HG03521 (cell line): Measurements from ENCODE around the gene MPDZ.

ENCODE experiments used
- ATAC-seq: cut with Tn5 transposase; IDR thresholded peaks from one replicate; pipeline ENCODE4 v1.9.1; 2021; ENCODE audit warnings: mild to moderate bottlenecking, moderate library complexity; ENCODE audit not compliant: unreplicated experiment

MPDZ gene

GRCh38 chr9:13186091-13186490 lies 93.4 kb downstream of the MPDZ start:
- ATAC-seq: no peak

- ATAC-seq: no peak
Measured at GRCh38 chr9:13181652-13182051, 97.8 kb downstream of the MPDZ start.

GRCh38 chr9:13179257-13179656 lies 100.2 kb downstream of the MPDZ start:
- ATAC-seq: no peak

- no peak for ATAC-seq
Measured at GRCh38 chr9:13175732-13176131, 103.8 kb downstream of the MPDZ start.

- ATAC-seq: no peak
Measured at GRCh38 chr9:13174906-13175639, 104.4 kb downstream of the MPDZ start.

- no peak for ATAC-seq
Measured at GRCh38 chr9:13173553-13173952, 105.9 kb downstream of the MPDZ start.

- ATAC-seq: no peak
Measured at GRCh38 chr9:13171261-13171660, 108.2 kb downstream of the MPDZ start.

- ATAC-seq: no peak
Measured at GRCh38 chr9:13166996-13167395, 112.5 kb downstream of the MPDZ start.

- no peak for ATAC-seq
Measured at GRCh38 chr9:13165956-13166355, 113.5 kb downstream of the MPDZ start.

- ATAC-seq: no peak
Measured at GRCh38 chr9:13165236-13165945, 114.1 kb downstream of the MPDZ start.

GRCh38 chr9:13163946-13164345 lies 115.5 kb downstream of the MPDZ start:
- no peak for ATAC-seq

GRCh38 chr9:13163287-13163686 lies 116.2 kb downstream of the MPDZ start:
- ATAC-seq: no peak

GRCh38 chr9:13160051-13160450 lies 119.4 kb downstream of the MPDZ start:
- ATAC-seq: no peak

GRCh38 chr9:13158986-13159385 lies 120.5 kb downstream of the MPDZ start:
- ATAC-seq: no peak

GRCh38 chr9:13151489-13151888 lies 128.0 kb downstream of the MPDZ start:
- ATAC-seq: no peak

- ATAC-seq: no peak
Measured at GRCh38 chr9:13149454-13149853, 130.0 kb downstream of the MPDZ start.

- no peak for ATAC-seq
Measured at GRCh38 chr9:13146840-13147239, 132.7 kb downstream of the MPDZ start.

- ATAC-seq: no peak
Measured at GRCh38 chr9:13145340-13145739, 134.2 kb downstream of the MPDZ start.

GRCh38 chr9:13144166-13144775 lies 135.2 kb downstream of the MPDZ start:
- ATAC-seq: no peak

GRCh38 chr9:13143281-13143680 lies 136.2 kb downstream of the MPDZ start:
- ATAC-seq: no peak

GRCh38 chr9:13142776-13143175 lies 136.7 kb downstream of the MPDZ start:
- no peak for ATAC-seq

- ATAC-seq: no peak
Measured at GRCh38 chr9:13141629-13142028, 137.9 kb downstream of the MPDZ start.
